ENCODE results near the gene SUN1.

The SUN1 gene

DNA sequence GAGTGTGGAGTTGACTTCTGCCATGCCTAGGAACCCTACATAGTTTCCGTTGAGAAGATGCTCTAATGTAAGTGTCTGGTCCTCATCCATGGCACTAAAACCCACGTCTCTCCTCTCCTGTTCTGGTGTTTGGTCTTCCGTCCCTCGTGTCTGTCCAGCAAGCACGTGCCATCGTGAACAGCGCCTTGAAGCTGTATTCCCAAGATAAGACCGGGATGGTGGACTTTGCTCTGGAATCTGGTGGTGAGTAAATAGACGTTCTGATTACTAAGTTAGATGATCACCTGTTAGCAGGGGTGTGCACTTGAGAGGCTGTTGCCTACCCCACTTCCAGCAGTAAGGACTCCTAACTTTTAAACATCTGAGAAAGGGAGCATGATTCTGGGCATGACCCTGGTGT is 28.9 kb downstream of the SUN1 start:
- H3K4me3 ChIP-seq (ENCODE audit: low read depth, low read length), result no peak overlapping the region
- TF ChIP-seq, protein P1, sequence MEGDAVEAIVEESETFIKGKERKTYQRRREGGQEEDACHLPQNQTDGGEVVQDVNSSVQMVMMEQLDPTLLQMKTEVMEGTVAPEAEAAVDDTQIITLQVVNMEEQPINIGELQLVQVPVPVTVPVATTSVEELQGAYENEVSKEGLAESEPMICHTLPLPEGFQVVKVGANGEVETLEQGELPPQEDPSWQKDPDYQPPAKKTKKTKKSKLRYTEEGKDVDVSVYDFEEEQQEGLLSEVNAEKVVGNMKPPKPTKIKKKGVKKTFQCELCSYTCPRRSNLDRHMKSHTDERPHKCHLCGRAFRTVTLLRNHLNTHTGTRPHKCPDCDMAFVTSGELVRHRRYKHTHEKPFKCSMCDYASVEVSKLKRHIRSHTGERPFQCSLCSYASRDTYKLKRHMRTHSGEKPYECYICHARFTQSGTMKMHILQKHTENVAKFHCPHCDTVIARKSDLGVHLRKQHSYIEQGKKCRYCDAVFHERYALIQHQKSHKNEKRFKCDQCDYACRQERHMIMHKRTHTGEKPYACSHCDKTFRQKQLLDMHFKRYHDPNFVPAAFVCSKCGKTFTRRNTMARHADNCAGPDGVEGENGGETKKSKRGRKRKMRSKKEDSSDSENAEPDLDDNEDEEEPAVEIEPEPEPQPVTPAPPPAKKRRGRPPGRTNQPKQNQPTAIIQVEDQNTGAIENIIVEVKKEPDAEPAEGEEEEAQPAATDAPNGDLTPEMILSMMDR (IDR thresholded peaks at IDR 0.05; ENCODE audit: low read depth, low read length), result no peak

DNA sequence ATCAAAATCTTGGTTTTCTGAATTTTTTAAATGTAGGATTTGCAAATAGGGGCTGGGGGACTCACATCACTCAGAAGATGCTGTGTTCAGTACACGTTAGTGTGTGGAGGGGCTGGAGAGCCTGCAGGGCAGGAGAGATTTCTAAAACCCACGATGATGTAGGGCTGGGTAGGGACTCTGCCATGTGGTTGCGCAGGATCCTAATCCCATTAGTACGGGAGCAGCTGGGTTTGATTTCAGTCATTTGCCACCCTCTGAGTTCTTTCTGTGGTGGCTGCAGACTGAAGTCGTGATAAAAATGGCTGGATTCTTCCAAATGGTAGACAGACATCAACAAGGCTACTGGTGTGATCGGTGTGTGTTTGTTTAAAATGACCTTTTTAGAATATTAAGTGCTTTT is 29.9 kb downstream of the SUN1 start:
- TF ChIP-seq, protein P1 (IDR thresholded peaks at IDR 0.05; ENCODE audit: low read depth, low read length), result no peak
- H3K4me3 ChIP-seq (ENCODE audit: low read depth, low read length), result no peak overlapping the region

DNA sequence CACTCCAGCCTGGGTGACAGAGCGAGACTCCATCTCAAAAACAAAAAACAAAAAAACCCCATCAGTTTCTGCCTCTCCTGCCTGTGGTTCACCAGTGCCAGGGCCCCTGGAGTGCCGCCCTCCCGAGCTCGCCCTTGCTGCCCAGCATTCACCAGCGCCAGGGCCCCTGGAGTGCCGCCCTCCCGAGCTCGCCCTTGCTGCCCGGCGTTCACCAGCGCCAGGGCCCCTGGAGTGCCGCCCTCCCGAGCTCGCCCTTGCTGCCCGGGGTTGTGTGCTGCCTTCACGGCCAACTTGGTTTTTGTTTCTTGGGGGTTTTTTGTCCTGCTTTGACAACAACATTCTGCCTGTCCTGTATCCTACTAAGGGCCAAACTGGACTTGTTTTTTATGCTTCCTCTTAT is 30.8 kb downstream of the SUN1 start:
- H3K4me3 ChIP-seq (ENCODE audit: low read depth, low read length), result no peak overlapping the region
- TF ChIP-seq, protein P1 (IDR thresholded peaks at IDR 0.05; ENCODE audit: low read depth, low read length), result no peak

DNA sequence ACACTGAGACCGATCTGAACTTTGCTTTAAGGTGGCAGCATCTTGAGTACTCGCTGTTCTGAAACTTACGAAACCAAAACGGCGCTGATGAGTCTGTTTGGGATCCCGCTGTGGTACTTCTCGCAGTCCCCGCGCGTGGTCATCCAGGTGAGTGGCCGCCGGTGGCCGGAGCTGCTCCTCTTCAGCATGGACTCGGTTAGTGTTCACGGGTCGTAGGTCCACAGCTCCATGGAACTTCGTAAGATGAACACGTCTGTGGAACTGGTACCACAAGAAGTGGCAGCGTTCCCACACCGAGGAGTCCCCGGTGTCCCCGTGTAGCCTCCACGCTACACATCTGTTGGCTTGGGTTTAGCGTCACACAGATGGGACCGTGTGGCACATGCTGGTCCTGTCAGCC is 33.6 kb downstream of the SUN1 start:
- H3K4me3 ChIP-seq (ENCODE audit: low read depth, low read length), result no peak overlapping the region
- TF ChIP-seq, protein P1 (IDR thresholded peaks at IDR 0.05; ENCODE audit: low read depth, low read length), result no peak

DNA sequence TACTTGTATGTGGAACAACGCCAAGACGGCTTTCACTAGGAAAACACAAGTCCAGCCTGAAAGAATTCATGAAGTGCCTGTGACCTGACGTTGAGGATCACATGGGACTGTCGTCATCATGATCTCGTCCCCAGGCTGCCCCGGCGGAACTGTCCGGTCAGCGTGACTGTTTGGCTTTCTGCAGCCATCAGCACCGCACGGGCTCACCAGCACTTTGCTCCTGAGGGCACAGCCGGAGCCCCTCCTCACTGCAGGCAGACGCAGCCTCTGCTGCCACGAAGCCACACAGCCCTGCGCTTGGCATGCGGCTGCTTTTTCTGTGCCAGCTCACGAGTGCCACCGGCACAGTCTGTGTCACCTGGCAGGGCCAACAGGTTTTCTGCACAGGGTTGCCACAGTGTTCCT is 34.7 kb downstream of the SUN1 start:
- TF ChIP-seq, protein P1 (IDR thresholded peaks at IDR 0.05; ENCODE audit: low read depth, low read length), result no peak

DNA sequence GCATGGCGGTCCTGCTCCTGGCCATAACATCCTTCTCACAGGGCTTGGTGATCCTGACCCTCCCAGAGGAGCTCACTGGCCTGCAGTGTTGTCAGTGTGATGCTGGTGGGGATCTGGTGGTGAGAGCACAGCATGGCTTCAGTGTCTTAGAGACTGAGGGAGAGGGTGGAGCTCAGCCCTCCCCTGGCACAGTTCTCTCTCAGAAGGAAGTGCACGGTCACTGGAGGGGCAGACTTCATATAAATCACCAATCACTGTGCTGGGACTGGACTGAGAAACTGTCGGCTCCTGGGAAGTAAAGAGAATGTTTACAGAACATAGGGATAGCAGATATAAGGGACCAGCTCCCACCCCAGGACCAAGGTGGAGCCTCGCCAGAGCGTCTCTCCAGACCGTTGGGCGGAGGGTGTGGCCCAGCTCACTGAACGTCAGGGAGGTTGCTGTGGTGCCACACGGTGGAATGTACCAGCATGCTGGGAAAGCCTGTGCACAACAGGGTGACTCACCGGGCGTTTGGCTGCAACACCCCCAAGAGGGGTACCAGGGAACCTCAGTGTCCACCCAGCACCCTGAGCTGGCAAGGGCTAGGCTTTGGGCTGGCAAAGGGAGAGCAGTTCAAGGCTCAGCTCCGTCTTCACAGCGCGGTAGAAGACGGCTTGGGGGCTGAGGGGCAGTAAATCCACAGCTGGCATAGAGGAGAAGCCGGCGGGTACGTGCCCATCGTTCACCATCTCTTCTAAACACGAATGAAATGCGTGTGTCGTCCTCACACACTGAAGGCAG is 35.3 kb downstream of the SUN1 start:
- TF ChIP-seq, protein P1 (IDR thresholded peaks at IDR 0.05; ENCODE audit: low read depth, low read length), result no peak
- no peak overlapping the region for H3K4me3 ChIP-seq (ENCODE audit: low read depth, low read length)

More for the DNA sequence above, 34.7 kb downstream of the SUN1 start:
- H3K4me3 ChIP-seq (ENCODE audit: low read depth, low read length), result no peak overlapping the region

DNA sequence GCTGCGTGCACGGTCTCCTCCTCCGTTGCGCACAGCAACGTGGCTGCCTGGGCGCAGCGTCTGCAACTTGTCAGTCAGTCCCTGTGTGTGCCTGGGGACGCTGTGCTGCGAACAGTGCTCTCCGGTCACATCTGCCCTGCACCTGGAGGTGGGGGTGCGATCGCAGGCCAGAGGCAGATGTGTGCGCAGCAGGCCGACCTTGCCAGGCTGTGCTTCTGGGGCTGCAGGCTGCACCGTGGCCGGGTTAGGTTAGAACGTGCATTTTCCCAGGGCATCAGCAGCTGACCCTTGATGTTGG is 35.9 kb downstream of the SUN1 start:
- TF ChIP-seq, protein P1 (IDR thresholded peaks at IDR 0.05; ENCODE audit: low read depth, low read length), result no peak
- H3K4me3 ChIP-seq (ENCODE audit: low read depth, low read length), result no peak overlapping the region

Data from WI38 (cell line).